ENCODE results near the gene HNRNPH2.

The HNRNPH2 gene

GRCh38 chrX:101407748-101408531, at the start of gene HNRNPH2, which contains the start of gene GLA:
Gene HNRNPH2 (plus strand): TSS chrX:101408222. CDS start chrX:101411989, 3,767 bp downstream.
Gene GLA (minus strand): TSS chrX:101407925. CDS start chrX:101407903, 22 bp downstream.
- DNase-seq (ENCODE audit: low read depth, low spot score) = peak; percentile 98
- in situ Hi-C loops (cut with HindIII; ENCODE audit: low sequenced_read_pairs) = no loop called here
- H3K4me3 ChIP-seq (ENCODE audit: low read depth, low read length) = peak within 1 kb of the TSS; percentile 77
- TF ChIP-seq CTCF (IDR thresholded peaks at IDR 0.05; ENCODE audit: low read depth, low read length) = no peak

- no peak overlapping the region for H3K4me3 ChIP-seq (ENCODE audit: low read depth, low read length)
- no peak for DNase-seq (ENCODE audit: low read depth, low spot score)
- TF ChIP-seq CTCF (IDR thresholded peaks at IDR 0.05; ENCODE audit: low read depth, low read length) = no peak
- in situ Hi-C loops (cut with HindIII; ENCODE audit: low sequenced_read_pairs) = no loop called here
Observed at GRCh38 chrX:101359966-101360365, 48.1 kb upstream of the HNRNPH2 start.

- no peak for TF ChIP-seq CTCF (IDR thresholded peaks at IDR 0.05; ENCODE audit: low read depth, low read length)
- DNase-seq (ENCODE audit: low read depth, low spot score) = no peak
- H3K4me3 ChIP-seq (ENCODE audit: low read depth, low read length) = no peak overlapping the region
- in situ Hi-C loops (cut with HindIII; ENCODE audit: low sequenced_read_pairs) = no loop called here
Observed at GRCh38 chrX:101360390-101360789, 47.6 kb upstream of the HNRNPH2 start.

- no peak overlapping the region for H3K4me3 ChIP-seq (ENCODE audit: low read depth, low read length)
- in situ Hi-C loops (cut with HindIII; ENCODE audit: low sequenced_read_pairs) = no loop called here
- no peak for DNase-seq (ENCODE audit: low read depth, low spot score)
- no peak for TF ChIP-seq CTCF (IDR thresholded peaks at IDR 0.05; ENCODE audit: low read depth, low read length)
Observed at GRCh38 chrX:101362116-101362515, 45.9 kb upstream of the HNRNPH2 start.

GRCh38 chrX:101362757-101363156, 45.3 kb upstream of the HNRNPH2 start:
- no peak for DNase-seq (ENCODE audit: low read depth, low spot score)
- TF ChIP-seq CTCF (IDR thresholded peaks at IDR 0.05; ENCODE audit: low read depth, low read length) = no peak
- no peak overlapping the region for H3K4me3 ChIP-seq (ENCODE audit: low read depth, low read length)
- in situ Hi-C loops (cut with HindIII; ENCODE audit: low sequenced_read_pairs) = no loop called here

GRCh38 chrX:101365301-101365795, 42.7 kb upstream of the HNRNPH2 start:
- no peak for TF ChIP-seq CTCF (IDR thresholded peaks at IDR 0.05; ENCODE audit: low read depth, low read length)
- H3K4me3 ChIP-seq (ENCODE audit: low read depth, low read length) = no peak overlapping the region
- in situ Hi-C loops (cut with HindIII; ENCODE audit: low sequenced_read_pairs) = no loop called here
- no peak for DNase-seq (ENCODE audit: low read depth, low spot score)

Data from astrocyte of the spinal cord (primary cell).